ENCODE data around the gene ZC3HAV1L. TPM values are rescaled to one million over a fixed set of nuclear protein-coding genes. Genes with fewer than 3 reads are reported as not detected.
"Not testable (repeated sequence)": the region's sequence is repeated elsewhere in the genome, so short reads cannot be mapped to it uniquely, and the experiment has no call there.

Gene ZC3HAV1L, protein sequence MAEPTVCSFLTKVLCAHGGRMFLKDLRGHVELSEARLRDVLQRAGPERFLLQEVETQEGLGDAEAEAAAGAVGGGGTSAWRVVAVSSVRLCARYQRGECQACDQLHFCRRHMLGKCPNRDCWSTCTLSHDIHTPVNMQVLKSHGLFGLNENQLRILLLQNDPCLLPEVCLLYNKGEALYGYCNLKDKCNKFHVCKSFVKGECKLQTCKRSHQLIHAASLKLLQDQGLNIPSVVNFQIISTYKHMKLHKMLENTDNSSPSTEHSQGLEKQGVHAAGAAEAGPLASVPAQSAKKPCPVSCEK
- 22.2 TPM for total RNA-seq

DNA sequence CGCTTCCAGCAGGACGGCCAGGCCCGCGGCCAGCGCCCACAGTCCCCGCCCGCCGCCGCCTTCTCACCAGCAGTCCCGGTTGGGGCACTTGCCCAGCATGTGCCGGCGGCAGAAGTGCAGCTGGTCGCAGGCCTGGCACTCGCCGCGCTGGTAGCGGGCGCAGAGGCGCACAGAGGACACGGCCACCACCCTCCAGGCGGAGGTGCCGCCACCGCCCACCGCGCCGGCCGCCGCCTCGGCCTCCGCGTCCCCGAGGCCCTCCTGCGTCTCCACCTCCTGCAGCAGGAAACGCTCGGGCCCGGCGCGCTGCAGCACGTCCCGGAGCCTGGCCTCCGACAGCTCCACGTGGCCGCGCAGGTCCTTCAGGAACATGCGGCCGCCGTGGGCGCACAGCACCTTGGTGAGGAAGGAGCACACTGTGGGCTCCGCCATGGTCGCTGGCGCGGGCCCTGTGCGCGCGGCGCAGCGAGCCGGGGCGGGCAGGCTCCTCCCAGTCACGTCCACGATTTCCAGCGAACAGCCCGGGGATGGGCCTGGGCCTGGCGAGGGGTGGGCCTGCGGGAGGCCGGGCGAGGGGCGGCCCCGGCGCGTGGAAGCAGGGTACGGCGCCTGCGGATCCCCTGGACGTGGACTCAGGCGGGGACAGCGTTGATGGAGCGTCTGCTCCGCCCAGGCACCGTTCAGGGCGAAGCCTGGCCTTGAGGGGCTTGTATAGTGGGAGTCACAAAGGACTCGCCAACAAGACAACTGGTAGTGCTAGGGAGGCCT is at the start of gene ZC3HAV1L:
Gene ZC3HAV1L (minus strand): TSS at position 457 of the 768 bp plus-strand sequence. CDS start 25 bp downstream, at position 432.
- peak; percentile 67 for DNase-seq

DNA sequence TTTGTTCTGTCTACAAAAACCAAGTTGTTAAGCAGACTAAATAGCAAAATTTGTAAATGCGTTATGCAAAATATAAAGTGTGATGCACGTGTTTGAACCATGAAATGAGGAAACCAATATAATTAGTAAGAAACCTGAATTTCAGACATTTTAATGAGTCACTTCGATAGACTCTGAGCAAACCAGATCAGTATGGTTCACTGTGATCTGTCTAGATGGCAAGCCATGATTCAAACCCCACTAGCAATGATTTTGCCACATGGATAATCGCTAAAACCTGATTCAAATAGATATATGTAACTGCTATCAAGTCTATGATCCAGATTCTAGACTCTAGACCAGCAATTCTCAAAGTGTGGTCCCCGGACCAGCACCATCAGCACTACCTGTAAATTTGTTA is 48.9 kb upstream of the ZC3HAV1L start:
- DNase-seq = no peak

DNA sequence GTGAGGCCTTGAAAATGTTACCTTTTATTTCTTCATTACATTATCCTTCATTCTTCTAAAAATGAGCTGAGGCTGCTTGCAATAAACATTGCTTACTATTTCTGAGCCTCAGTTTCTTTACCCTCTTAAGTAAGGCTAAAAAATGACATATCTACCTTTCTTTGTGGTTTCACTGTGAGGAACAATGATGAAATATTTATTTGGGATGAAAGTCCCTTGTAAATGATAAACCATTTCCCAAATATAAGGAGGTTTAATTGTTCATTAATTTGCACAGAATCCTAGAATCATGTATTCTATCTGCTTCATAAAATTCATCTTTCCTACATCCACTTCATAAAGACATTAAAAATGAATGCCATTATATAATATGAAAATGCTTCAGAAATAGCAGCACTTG is 45.7 kb upstream of the ZC3HAV1L start:
- no peak for DNase-seq

DNA sequence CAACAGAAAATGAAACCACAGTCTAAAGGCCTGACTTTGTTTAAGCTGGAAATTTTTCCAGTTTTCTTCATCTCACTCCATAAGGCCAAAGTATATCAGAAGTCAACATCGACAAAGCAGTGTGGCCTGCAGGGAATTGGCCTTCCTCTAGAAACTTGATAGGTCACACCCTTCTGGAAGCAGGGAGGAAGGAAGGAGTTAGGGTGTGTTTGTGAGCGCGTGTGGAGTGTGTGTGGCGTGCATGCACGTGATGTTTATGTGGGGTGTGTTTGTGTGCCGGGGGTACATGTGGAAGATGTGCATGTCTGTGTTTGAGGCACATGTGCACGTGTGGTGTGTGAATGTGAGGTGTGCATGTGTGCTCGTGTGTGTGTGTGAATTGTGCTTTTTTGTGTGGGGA is 45.1 kb upstream of the ZC3HAV1L start:
- DNase-seq = no peak

DNA sequence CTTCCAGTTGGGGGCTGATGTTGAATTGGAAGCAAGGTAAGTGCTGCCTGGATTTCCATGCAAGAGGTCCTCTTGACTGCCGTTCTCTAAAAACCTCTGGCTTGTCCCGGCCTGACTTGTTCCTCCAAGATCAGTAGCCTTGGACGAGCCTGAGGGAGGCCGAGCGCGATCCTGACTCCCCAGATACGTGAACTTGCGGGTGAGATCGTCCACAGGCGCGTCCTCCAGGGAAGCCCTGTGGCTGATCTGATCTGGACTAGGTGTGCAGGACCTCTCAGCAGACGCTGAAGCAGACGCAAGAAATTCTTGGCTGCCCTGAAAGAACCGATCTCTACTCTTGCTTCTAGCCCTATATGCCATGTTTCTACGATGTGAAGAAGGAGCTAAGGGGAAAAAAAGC is 44.0 kb upstream of the ZC3HAV1L start:
- DNase-seq = no peak

DNA sequence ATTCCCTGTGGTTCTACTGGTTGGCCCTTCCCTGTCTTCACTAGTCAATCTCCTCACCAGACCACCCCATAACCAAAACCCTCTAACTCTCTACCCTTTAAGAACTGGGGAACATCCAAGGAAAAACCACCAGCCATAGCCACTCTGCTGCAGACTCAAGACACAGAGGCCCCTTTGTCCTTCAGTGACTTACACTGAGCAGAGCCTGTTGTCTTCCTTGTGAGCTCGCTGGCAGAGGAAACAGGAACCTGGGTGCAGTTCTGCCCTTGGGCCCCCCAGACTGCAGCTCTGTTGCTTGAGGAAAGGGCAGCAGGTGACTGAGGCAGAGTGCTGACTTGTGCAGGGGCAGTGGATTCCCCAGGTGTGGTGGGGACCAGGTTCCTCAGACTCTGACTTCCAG is 43.1 kb upstream of the ZC3HAV1L start:
- no peak for DNase-seq

DNA sequence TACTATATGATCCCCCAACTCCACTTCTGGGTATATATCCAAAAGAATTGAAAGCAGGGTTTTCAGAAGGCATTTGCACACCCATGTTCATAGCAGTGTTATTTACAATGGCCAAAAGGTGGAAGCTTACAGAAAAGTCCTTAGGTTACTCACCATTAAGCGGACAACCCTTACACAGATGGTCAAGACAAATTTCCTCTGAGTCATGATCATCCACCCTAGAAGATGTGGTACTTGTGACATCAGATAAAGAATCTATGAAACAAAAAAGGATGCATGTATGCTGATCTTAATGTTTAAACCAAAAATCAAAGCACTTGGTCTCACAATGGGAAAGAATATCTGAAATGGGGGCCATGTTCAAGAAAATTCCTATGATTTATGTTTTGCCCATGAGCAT is 42.6 kb upstream of the ZC3HAV1L start:
- DNase-seq = no peak

DNA sequence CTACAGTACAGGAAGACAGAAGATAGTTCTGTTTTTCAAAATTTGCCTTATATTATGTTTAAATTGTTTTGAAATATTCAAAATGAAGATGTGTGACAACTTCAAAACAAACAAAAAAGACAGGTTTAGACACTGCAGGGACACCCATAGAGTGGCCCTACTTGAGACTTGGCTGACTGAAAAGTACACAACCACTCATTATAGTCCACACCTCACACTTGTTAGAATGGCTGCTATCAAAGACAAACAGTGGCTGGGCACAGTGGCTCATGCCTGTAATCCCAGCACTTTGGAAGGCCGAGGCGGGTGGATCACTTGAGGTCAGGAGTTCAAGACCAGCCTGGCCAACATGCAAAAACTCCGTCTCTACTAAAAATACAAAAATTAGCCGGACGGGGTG is 41.9 kb upstream of the ZC3HAV1L start:
- not testable (repeated sequence) for DNase-seq

DNA sequence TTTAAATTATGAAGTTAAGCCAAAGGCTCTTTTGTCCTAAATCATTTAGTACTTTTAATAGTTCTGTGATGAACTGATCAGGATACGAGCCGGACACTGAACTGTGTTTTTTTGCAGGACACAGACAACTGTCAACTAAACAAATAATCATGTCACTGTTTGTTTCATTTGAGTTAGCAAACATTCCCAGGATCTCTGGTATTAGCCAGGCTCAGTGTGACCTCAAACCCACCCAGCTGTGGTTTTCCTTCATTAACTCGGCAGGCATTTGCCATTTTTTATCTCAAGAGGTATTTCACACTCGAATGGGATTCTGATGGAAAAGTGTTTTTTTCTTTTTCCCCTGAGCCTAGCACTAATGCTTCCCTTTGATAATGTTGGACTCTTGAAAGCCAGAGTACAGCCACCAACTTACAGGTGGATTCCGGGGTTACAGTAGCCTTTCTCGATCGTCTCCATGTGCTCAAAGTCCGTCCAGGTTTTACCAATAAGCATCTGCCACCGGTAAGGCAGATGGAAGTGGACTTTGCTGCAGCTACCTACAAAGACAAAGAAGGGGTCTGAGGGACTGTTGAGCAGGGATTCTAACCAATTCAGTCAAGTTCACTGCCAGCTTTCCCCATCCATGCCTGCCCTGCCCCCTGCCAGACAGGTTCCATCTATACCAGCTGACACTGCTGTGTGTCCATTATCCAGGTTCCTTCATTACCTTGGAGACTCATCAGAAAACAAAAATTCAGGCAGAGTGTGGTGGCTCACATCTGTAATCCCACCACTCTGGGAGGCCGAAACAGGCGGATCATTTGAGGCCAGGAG is 40.2 kb upstream of the ZC3HAV1L start:
- DNase-seq = no peak

DNA sequence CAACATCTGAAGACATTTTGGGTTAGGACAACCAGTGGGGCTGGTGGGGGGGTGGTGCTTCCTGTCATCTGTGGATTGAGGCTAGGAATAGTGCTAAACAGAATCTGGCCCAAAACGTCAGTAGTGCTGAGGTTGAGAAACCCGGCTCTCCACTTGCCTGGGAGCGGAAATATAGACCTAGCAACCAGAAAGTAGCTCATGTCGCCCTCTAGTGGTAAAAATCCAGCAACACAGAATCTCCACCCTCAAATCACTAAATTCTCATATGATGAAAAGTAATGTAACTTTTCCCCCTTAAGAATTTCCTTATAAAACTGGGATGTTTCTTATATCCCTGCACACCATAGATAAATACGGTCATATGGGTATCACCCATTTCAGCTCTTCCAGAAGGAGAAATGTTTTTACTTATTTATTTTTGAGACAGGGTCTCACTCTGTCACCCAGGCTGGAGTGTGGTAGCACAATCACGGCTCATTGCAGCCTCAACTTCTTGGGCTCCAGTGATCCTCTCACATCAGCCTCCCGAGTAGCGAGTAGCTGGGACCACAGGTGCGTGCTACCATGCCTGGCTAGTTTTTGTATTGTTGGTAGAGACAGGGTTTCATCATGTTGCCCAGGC is 39.3 kb upstream of the ZC3HAV1L start:
- peak; percentile 72 for DNase-seq

DNA sequence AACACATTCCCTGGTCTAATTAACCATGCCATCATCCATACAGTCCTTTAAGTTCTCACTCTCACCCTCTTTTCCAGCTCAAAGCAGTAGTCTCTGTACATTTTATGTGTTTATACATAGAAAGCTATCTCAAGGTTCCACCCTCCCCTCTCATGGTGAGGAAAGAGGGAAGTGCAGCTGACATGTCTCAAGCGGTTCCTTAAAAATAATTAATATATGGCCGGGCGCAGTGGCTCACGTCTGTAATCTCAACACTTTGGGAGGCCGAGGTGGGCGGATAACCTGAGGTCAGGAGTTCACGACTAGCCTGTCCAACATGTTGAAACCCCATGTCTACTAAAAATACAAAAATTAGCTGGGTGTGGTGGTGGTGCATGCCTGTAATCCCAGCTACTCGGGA is 37.0 kb upstream of the ZC3HAV1L start:
- DNase-seq = no peak

DNA sequence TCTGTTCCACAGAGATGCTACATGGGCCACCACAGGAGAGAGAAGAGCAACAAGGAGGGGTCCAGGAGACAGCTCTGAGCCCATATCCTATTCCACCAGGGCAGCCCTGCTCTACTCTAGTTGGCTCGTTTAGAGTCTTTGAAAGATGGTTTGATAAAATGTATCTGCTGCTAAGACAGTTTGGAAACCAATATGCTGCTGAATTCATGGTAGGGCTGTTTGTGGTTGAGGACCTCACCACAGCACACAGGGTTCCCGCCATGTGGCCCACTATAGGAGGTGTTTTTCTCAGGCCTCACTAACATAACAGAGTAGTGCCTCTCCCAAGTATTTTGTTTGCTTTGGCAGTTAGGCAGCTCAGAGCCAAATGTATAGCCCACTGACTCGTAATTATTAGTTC is 35.8 kb upstream of the ZC3HAV1L start:
- no peak for DNase-seq

DNA sequence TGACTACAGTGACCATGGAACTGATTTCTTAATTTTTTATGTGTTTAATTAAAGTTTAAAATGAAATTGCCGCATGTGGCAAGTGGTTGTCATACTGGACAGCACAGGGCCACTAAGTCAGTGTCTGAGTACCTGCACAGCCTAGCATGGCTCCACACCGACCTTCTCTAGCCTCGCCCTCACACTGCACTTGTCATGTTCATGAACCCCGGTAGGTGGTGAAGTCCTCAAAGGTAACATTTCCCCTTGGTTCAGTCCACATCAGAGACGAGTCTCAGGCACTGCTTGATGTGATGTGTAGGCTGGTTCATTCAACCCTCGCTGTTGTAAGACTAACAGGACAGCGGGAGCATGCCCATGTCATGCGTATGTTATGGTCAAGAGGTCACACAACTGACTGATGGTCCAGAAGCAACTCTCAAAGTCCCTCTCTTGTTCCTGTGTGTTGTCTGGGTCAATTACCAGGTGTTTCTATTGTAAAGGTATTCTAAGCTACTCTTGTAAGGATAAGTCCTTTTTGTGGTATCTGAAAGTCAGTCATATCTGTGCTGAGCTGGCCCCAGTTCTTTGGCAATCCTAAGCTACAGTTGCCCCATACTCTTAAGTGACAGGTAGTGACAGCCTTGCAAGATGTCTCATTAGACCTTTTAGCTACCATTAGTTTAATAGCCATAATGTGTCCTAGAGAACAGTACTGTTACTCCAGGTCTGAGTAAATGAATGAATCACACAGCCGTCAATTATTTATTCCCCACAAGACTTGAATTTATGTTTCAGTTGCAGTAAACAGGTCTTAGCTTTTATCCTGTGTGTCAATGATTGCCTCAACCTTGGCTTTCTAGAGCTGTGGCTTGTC is 32.9 kb upstream of the ZC3HAV1L start:
- DNase-seq = no peak

DNA sequence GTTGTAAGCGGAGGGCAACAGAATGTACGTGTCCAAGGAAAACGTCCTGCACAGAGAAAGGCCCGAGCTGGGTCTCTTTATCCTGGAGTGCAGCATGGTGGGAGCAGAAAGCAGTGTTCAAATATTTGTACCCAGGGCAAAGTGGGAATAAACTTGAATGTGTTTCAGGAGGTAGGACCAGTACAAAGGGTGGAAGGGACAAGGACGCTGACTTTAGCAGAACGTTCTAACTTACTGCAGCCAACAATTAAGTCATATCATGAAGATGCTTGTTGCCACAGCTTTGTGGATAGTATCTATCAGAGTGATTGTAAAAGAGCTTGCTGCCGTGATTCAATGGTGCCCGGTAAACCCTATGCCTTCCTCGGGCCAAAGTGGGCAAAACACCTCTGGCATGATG is 30.5 kb upstream of the ZC3HAV1L start:
- no peak for DNase-seq

DNA sequence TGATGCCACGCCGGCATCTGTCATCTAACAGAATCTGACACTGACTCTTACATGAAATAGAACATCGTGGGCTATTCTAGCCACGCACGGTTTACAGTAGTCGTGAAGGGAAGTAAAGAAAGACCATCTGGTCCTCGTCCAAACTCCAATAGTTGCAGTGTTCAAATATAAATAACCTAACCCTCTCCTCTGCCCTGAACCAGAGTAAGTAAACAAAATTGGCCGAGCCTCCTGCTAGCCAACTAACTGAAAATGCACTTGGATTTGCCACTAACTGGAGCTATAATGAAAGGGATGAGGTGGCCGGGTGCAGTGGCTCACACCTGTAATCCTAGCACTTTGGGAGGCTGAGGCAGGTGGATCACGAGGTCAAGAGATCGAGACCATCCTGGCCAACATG is 29.5 kb upstream of the ZC3HAV1L start:
- DNase-seq = no peak

DNA sequence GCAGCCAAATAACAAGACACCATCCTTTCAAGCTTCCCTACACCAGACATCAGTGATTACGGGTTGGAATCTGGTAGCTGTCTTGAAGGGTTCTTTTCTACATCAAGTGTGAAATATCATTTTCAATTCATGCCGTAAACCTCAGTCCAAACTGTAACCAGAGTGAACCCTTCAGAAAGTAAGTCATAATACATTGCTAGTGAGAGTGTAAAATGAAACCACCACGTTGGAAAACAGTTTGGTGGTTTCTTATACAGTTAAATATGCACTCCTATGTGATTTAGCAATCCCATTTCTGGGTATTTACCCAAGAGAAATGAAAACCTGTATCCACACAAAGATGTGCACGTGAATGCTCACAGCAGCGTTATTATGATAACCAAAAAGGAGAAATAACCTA is 25.6 kb upstream of the ZC3HAV1L start:
- DNase-seq = no peak

DNA sequence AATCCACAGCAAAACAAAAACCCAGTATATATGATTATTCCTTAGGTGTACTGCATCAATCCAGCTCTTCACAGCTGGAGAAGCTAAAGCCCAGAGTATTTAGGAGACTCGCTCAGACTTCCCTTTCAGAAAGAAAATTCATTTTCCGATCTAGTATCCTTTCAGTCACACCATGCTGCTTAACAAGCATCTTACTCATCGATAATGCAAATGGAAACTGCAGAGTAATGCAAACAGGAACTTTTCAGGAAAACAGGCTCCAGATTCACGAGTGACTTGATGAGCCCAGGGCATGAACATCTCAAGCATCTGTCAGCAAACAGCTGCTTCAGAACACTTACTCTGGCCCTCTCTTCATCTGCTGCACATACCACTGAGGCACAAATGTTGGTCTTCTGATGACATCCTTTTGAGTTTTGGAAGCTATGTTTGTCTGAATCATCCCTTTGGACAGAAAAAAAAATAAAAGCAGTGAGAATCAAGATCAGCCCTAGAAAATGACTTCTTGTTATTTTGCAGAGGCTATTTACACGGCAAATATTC is 24.9 kb upstream of the ZC3HAV1L start:
- DNase-seq = no peak

DNA sequence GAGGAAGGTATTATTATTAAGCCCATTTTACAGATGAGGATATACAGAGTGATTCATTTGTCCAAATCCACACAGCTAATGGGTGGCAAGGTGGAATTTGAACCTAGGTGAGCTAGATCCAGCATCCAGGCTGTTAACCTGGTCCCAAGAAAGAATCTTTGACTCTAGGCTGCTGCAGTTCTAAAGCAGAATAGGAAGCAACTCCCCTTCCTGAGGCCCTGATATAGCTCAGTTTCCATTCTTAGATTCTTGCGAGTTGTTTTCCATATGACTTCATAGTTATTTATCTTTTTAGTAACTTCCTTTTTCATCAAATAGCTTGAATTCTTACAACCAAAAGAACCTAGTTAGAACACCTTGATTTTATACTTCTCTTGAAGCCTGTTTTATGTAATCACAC is 24.1 kb upstream of the ZC3HAV1L start:
- DNase-seq = no peak

DNA sequence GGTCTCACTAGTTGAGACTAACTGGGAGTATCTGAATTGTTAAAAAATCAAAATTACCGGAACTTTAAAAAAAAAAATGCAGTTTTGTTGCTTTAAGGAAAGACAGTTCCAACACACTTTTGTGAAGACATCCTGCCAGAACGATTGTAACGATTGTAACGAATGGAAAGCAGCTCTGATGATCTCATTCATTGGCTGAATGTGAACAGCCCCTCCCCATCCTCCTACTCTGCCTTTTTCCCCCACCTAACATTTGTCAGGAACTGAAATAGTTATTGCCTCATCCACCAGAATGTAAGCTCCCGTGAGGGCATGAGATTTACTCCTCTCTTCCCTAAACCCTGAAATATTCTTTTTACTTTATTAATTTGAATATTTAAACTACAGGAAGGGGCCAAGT is 23.1 kb upstream of the ZC3HAV1L start:
- peak; percentile 86 for DNase-seq

DNA sequence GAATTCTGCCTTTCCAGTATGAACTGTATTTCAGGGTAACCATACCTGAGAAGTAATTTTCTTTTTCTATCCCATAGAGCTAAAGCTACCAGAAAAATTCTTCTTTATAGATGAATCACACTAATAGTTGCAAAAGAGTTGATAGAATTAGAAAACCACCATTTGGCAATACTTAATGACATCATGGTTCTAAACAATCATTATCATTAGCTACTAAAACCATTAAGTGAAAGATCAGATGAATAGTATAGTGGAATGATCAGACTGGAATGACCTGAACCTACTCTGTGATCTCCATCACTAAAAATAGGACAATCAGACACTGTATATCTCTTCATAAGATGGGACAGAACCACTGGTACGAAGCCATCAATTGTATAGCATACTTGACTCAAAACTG is 19.8 kb upstream of the ZC3HAV1L start:
- no peak for DNase-seq

DNA sequence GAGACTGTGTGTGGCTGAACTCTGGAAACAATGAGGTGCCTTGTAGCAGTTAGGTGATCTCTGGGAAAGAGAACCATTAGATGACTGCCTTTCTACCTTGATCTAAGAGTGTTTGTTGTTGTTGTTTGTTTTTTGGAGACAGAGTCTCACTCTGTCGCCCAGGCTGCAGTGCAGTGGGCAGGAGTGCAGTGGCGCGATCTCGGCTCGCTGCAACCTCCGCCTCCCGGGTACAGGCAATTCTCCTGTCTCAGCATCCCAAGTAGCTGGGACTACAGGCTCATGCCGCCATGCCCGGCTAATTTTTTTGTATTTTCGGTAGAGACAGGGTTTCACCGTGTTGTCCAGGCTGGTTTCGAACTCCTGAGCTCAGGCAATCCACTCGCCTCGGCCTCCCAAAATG is 18.8 kb upstream of the ZC3HAV1L start:
- DNase-seq = not testable (repeated sequence)

All from skin of body (tissue), 2 donors.